Left colon (tissue), 2 donors: Measurements from ENCODE around the gene ZNF652. TPM values are rescaled to one million over a fixed set of nuclear protein-coding genes. Genes with fewer than 3 reads are reported as not detected.
"Not testable (repeated sequence)": the region's sequence is repeated elsewhere in the genome, so short reads cannot be mapped to it uniquely, and the experiment has no call there.

Experiments
- ATAC-seq: fragments of 200-7000 bp; cut with Tn5 transposase; one replicate; pipeline ENCODE4 v1.9.1; 2020; ENCODE audit warnings: mild to moderate bottlenecking, moderate library complexity
- DNase-seq, 2 donors: peaks; one replicate each; pipeline ENCODE4 v3.0.0-alpha.2; 2020
- intact Hi-C, 2 donors: fragments of 100-400 bp; cut with DNase I in 1 of 2; cut with micrococcal nuclease in 1 of 2; formaldehyde crosslinking; loops; one replicate each; pipeline versions ENCODE4 v1.11.2 to v1.14.0; 2022; cut with DNase I, micrococcal nuclease
- long read RNA-seq: library from polyadenylated mRNA; unstranded; transcript quantifications from one replicate; pipeline ENCODE4 v2.0.0, GENCODE V29; 2021
- total RNA-seq, 2 donors: library from RNA; stranded (reverse); fragmentation: NEBNext Ultra II Directional; extraction: Animal tissue kit (Norgen Biotek cat#: 25700); gene quantifications; one replicate each; pipeline ENCODE4 v1.2.1, GENCODE V29; 2021
- donor health status: DM: no; HTN: no; CAD: no.
- donor health status: DM: yes; HTN: yes; CAD: no.

ZNF652 gene
- 10 to 100 TPM; 52.4 to 53.2 TPM for total RNA-seq
- long read RNA-seq, partial matches to known transcripts, result 3 of 11 reads
- long read RNA-seq, other reads (novel, unspliced or antisense), result 8 of 11 reads

DNA sequence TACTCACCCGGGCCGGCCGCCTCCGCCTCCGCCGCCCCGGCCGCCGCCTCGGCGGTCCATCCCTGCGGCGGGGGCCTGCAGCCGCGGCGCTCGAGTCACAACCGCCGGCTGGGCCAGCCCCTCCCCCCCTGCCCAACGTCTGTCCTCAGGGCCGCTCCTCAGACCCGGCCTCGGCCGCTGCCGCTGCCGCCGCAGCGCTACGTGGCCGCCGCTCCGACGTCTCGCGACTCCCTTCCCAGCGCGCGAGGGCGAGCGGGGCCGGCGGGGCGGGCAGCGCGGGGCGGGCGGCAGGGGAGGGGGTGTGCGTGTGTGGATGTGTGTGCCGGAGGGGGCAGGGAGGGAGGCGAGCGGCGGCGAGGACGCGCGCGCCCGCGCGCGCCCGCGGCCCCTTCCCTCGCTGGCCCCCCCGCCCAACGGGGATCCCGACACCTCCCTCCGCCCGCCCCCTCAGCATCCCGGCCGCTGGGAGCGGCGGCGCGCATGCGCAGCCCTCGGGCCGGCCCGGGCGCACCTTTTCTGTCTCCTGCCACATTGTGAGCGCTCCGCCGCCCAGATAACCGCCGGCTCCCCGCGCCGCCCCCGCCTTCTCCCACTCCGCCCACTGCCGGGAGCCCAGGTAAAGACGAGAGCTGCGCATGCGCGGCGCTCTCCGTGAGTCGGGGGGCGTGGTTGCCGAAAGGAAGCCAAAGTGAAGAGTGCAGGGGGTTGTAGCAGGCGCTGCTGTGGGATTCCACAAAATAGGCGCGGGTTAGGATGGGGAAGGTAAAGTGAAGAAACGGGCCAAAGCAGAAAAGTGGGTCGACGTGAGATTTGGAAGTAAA, at the start of gene ZNF652:
Gene ZNF652 (minus strand): TSS at position 349 of the 821 bp plus-strand sequence. CDS start 44,525 bp downstream, outside the sequence.
- intact Hi-C loops, result no loop called here
- peak; percentile 87 for ATAC-seq
- peak; percentile 95 to 96 for DNase-seq

DNA sequence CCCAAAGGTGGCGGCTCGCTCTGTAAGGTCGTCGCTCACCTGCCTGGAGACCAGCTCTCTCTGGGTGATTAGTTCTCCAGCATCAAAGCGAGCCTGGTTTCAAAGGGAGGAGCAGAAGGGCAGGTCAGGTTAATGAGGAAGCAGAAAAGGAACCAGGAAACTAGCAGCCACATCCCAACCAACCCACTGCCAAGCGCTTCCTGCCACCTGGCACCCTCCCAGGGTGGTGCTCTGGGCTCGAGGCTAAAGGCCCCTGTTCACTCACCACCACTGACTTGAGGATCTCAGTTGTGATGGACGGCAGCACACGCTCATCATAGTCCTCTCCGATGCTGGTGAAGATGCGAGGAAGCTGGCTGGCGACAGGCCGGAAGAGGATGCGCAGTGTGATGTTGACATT, 47.0 kb upstream of the ZNF652 start:
- intact Hi-C loops, result no loop called here
- peak; percentile 76 to 85 for DNase-seq
- peak; percentile 88 for ATAC-seq

DNA sequence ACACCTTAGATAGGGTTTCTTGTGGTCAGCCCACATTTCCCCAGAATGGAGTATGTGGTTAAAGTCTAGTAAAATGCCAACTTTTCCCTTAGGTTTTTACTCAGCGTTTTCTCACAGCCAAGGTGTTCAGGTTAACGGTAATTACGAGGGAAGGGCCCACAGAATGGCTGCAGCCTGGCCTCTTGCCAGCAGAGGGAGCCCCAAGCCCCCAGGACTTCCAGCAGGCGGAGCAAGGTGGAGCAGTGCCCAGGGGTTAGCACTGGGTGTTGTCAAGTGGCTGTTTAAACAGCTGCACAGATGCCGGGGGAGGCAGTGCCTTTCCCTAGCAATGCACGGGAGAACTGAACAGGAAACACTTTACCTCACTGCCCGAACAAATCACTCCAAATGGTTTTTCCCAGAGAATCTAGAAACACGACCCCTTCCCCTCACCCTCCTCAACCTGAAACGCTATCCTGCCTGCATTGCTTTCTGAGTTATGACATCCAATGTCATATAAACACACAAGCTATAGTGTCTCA, 46.0 kb upstream of the ZNF652 start:
- DNase-seq (peak; percentile 87 to 92), ATAC-seq (peak; percentile 90)
- intact Hi-C loops, result no loop called here

- ATAC-seq (no peak), DNase-seq (no peak)
- intact Hi-C loops, result no loop called here
Measured at GRCh38 chr17:49407086-49407485, 45.0 kb upstream of the ZNF652 start.

- no peak for ATAC-seq
- intact Hi-C loops, result no loop called here
- no peak for DNase-seq
Measured at GRCh38 chr17:49406421-49407061, 44.5 kb upstream of the ZNF652 start.

DNA sequence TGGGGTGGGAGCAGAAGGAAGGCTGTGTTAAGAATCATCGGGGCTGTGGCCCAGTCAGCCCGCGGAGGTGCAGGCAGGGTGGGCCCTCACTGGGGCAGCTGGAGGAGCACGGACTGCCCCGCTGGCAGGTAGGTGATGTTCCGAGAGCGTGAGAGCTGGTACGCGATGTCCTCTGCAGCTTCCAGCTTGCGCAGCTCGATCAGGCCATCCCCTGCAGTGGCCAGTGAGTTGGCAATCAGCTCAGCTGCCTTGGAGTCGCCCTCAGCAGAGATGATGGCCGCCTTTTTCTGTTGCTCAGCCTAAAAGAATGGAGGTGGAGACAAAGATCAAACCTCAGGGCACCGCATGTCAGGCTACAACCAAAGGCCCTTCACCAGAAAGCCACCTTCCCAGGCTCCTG, 42.9 kb upstream of the ZNF652 start:
- DNase-seq (no peak), ATAC-seq (no peak)
- intact Hi-C loops, result no loop called here

DNA sequence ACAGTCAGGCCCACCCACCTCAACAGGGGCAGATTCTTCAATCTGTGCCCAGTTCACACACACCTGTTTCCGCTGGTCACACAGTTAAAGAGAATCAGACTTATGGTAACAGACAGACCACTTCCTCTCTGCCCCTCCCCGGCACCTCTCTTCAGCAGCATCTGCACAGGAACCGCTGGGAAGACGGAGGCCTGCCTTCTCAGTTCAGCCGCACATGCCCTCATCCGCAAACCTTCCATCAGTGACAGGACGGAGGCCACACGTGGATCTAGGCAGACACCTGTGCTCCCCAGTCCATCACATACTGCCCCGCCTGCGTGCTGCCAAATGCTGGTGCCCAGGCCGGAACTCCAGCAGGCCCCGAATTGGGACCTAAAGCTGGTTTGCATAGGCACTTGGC, 42.3 kb upstream of the ZNF652 start:
- intact Hi-C loops, result no loop called here
- DNase-seq (no peak), ATAC-seq (no peak)

DNA sequence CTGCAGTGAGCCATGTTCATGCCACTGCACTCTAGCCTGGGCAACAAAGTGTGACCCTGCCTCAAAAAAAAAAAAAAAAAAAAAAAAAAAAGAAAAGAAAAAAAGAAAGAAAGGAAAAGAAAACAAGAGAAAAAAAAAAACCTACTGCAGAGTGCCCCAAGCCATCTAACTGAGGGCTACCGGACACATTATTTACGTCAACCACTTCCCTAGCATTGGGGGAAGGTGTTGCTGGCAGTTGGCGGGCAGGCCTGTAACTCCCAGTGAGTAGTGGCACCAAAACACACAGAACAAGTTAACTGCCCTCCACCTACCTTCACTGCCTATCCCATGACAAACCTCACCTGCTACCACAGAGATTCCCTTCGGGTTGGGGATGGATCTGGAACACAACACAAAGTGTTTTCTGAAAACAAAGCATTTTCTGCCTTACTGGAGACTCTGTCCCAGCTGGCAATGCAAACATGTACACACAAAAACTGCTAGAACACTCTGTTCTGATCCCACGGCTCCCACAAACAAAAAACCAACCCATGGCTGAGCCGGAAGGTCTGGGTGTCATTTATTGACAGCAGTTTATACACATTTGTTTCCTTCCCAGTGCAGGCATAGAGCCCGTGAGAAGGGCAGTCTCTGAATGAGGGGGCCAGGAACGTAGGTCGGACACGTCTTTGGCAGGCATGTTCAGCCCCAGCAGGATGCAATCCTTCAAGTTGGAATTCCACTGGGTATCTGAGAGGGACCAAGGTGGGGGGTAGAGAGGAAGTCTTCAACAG, 41.7 kb upstream of the ZNF652 start:
- intact Hi-C loops, result no loop called here
- ATAC-seq, result no peak
- DNase-seq, result no peak

GRCh38 chr17:49402706-49403105, 40.7 kb upstream of the ZNF652 start:
- DNase-seq (no peak), ATAC-seq (no peak)
- intact Hi-C loops, result no loop called here

- intact Hi-C loops, result no loop called here
- DNase-seq, result no peak
- ATAC-seq, result no peak
Measured at GRCh38 chr17:49401971-49402611, 40.0 kb upstream of the ZNF652 start.

DNA sequence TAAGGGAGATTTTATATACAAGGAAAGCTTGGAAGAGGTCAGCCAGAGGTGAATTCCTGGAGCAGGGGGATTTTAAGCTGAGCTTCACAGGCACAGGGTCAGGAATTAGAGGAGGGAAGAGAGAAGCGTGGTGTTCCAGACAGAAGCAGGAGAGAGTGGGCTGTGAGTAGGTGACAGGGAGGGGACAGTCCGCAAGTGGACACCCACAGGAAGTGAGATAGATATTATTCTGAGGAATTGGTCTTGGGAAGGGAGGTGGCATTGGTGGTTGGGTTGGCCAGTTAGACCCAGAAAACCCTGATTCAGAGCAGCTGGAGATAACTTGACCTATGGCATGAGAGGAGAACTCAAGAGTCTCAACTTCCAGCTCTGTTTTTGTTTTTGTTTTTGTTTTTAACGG, 37.9 kb upstream of the ZNF652 start:
- ATAC-seq (no peak), DNase-seq (no peak)
- intact Hi-C loops, result no loop called here

GRCh38 chr17:49397586-49397985, 35.5 kb upstream of the ZNF652 start:
- no peak for ATAC-seq
- intact Hi-C loops, result loop anchor here in 1 of 2 donors (2.0 kb wide), 1 partner anchor 83 kb away; no protein-coding TSS in a partner anchor
- no peak for DNase-seq

DNA sequence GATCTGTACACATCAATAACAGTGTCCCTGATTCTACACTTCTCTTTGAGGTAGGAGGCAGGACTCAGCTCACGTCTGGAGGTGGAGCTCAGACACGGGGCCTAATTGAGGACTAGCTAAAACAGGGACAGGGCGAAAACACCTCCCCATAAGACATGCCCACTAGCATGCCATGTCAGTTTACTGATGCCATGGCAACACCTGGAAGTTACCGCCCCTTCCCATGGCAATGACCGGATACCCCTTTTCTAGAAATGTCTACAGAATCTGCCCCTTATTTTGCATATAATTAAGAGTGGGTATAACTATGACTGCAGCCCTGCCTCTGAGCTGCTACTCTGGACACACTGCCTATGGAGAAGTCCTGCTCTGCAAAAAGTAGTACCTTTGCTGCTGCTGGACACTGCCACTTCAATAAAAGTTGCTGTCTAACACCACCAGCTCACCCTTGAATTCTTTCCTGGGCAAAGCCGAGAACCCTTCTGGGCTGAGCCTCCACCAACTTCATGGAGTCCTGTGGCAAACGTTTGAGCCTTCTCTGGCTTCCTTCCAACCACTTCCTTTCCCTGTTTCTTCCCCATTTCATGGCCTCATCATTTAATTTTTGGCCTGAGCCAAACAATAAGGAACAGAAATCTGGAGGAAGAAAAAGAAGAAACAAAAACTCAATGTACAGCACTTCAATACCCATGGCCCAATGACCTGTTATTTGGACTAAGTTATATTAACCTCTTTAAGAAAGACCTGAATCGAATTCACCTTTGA, 31.6 kb upstream of the ZNF652 start:
- ATAC-seq (no peak), DNase-seq (no peak)
- intact Hi-C loops, result no loop called here

DNA sequence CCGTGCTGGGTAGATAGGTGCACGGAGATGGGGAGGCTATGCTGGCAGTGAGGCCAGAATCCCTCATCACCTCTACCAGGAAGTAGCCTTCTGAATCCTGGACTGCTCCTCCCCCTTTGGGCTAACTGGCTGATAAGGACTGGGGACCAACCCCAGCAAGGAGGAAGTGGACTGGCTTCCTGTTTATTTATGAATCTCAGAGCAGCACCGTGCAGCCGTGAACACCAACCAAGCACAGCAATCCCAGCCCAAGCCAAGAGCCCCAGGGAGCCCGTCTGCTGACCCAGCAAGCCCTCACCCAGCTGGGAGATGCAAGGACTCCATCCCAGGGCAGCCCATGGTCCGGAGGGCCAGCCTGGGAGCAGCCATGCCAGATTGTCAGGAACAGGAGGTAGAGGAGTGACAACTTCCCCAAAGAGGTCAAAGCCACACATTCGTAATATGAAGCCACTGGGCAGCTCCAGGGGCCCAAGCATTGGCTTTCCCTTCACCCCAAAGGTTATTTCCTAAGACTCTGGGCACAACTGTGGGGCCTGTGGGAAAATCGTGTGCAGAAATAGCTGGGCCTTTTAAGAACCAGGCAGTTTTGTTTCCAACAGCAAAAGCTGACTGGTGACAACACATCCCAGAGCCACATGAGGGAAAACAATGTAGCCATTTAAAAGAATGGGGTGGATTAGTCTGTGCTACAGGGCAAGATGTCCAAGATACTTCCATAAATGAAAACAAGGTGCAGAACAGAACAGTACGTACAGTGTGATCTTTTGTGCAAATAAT, 28.7 kb upstream of the ZNF652 start:
- DNase-seq, result peak; percentile 37 to 58
- peak; percentile 89 for ATAC-seq
- intact Hi-C loops, result no loop called here

- intact Hi-C loops, result not testable (repeated sequence)
- ATAC-seq, result peak; percentile 67
- peak in 1 of 2 donors; percentile 28 for DNase-seq
Measured at GRCh38 chr17:49389514-49390347, 27.7 kb upstream of the ZNF652 start.

DNA sequence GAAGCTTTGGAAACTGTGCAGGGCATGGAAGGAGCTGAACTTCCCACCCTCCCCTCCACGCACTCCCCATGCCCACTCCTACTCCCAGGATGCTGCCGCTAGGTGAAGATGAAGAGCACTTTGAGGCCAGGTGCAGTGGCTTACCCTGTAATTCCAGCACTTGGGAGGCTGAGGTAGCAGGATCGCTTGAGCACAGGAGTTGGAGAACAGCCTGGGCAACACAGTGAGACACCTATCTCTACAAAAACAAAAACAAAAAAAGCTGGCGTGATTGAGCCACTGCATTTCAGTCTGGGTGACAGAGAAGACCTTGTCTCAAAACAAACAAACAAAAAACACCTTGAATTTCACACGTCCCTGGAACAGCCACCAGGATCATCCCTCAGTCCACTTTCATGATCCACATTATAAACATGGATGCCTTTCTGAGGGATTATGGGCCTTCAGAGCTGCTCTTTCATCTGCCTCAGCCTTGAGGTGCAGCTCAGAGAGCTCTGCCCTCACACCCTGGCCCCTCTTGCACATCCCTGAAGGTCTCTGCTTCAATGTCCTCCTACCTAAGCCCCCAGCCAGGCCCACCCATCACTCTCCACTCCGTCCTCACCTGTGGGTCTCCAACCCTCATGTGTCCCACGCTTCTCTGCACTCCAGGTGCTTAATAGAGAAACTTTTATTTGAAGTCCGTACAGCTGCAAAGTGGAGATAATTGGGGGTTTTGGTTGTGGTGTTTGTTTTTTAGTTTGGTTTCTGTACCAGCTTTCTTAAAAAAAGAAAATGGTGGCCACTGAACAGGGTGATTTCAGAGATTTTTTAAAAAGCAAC, 26.9 kb upstream of the ZNF652 start:
- intact Hi-C loops, result no loop called here
- ATAC-seq (no peak), DNase-seq (no peak)
